CD4-positive, alpha-beta memory T cell (primary cell): ENCODE measurements around the gene NR1I2. TPM values are rescaled to one million over a fixed set of nuclear protein-coding genes. Genes with fewer than 3 reads are reported as not detected.

ENCODE experiments used
- CTCF ChIA-PET: fragments of 350-600 bp; sonication (Branson Sonifier 250); formaldehyde crosslinking; loops from one replicate; lab custom pipeline; 2021; ENCODE audit warnings: inconsistent platforms; ENCODE audit not compliant: partially characterized antibody; lab: Charles Lee
- POLR2A ChIA-PET: fragments of 350-600 bp; sonication (Branson Sonifier 250); formaldehyde crosslinking; loops from one replicate; lab custom pipeline; 2021; ENCODE audit not compliant: partially characterized antibody; lab: Charles Lee
- DNase-seq, 5 donors: peaks; one replicate each; pipeline versions ENCODE4 v3.0.0 to v3.0.0-alpha.2; 2020 to 2022; ENCODE audit warnings: mixed read lengths in 1 of 5
- H3K27ac ChIP-seq: one replicate; pipeline ENCODE4 v1.7.0; 2013; ENCODE audit warnings: low read depth, low read length
- H3K27me3 ChIP-seq: 2 replicates; pipeline ENCODE4 v1.7.0; 2013; ENCODE audit warnings: mild to moderate bottlenecking, low read length, moderate library complexity; ENCODE audit not compliant: insufficient read depth
- H3K36me3 ChIP-seq: 2 replicates; pipeline ENCODE4 v1.7.0; 2013; ENCODE audit warnings: mild to moderate bottlenecking, low read length, moderate library complexity; ENCODE audit not compliant: insufficient read depth
- H3K4me1 ChIP-seq: 2 replicates; pipeline ENCODE4 v1.7.0; 2013; ENCODE audit warnings: mild to moderate bottlenecking, low read length, moderate library complexity; ENCODE audit not compliant: insufficient read depth
- H3K4me3 ChIP-seq, 2 donors: one replicate each; pipeline ENCODE4 v1.7.0; 2013; ENCODE audit warnings: low read length in 2 of 2, mild to moderate bottlenecking in 1 of 2
- H3K9me3 ChIP-seq, 2 donors: one replicate each; pipeline ENCODE4 v1.7.0; 2013; ENCODE audit warnings: low read length in 2 of 2, control low read depth in 1 of 2; ENCODE audit not compliant: control insufficient read depth in 1 of 2
- H3K27ac Mint-ChIP-seq, 7 donors: one replicate each; pipeline ENCODE4 v1.8.0; 2020 to 2021; ENCODE audit warnings: mixed read lengths in 7 of 7, mild to moderate bottlenecking in 6 of 7, inconsistent platforms in 3 of 7, moderate library complexity in 3 of 7
- H3K27me3 Mint-ChIP-seq, 2 donors: one replicate each; pipeline ENCODE4 v1.8.0; 2020 to 2021; ENCODE audit warnings: mixed read lengths in 2 of 2
- H3K36me3 Mint-ChIP-seq, 2 donors: one replicate each; pipeline ENCODE4 v1.8.0; 2020 to 2021; ENCODE audit warnings: mixed read lengths in 2 of 2, inconsistent platforms in 1 of 2, mild to moderate bottlenecking in 1 of 2
- H3K4me1 Mint-ChIP-seq, 4 donors: one replicate each; pipeline ENCODE4 v1.8.0; 2020 to 2021; ENCODE audit warnings: mixed read lengths in 4 of 4, mild to moderate bottlenecking in 1 of 4
- H3K4me3 Mint-ChIP-seq, 8 donors: one replicate each; pipeline ENCODE4 v1.8.0; 2020 to 2021; ENCODE audit warnings: mixed read lengths in 8 of 8, mild to moderate bottlenecking in 7 of 8, moderate library complexity in 6 of 8, inconsistent platforms in 3 of 8
- H3K9me3 Mint-ChIP-seq, 8 donors: one replicate each; pipeline ENCODE4 v1.8.0; 2020 to 2021; ENCODE audit warnings: mixed read lengths in 8 of 8, mild to moderate bottlenecking in 5 of 8, inconsistent platforms in 3 of 8, moderate library complexity in 1 of 8
- intact Hi-C: fragments of 100-400 bp; cut with micrococcal nuclease; formaldehyde crosslinking; loops from one replicate; pipeline ENCODE4 v1.15.1; 2023
- polyA plus RNA-seq, 2 donors: library from polyadenylated mRNA; unstranded; fragments of 300-500 nt; fragmentation: Illumina TruSeq; gene quantifications; one replicate each; pipeline ENCODE4 v1.2.3, GENCODE V29; 2021
- total RNA-seq, 2 experiments: library from RNA; stranded (reverse); gene quantifications; one replicate each; pipeline ENCODE4 v1.2.3, GENCODE V29; 2021

Gene NR1I2
- total and polyA plus RNA-seq, 4 experiments from 2014 or later = 0.39 to 0.49 (median 0.43) TPM

GRCh38 chr3:119817583-119818363, 35.9 kb downstream of the NR1I2 start:
- no peak for DNase-seq
- H3K36me3 Mint-ChIP-seq = no peaks in the 10 kb centered on the region
- ChIA-PET POLR2A (no interaction called here), CTCF (interaction anchor here (1.5 kb wide), 1 partner anchor 329 kb away, joined by 5 read pairs; no protein-coding TSS in a partner anchor)
- Histone ChIP-seq H3K4me1 (no peaks in the 10 kb centered on the region), H3K9me3 (no peaks in the 10 kb centered on the region), H3K4me3 (no peak overlapping the region), H3K36me3 (no peaks in the 10 kb centered on the region), H3K27me3 (no peaks in the 10 kb centered on the region), H3K27ac (no peak overlapping the region)
- intact Hi-C loops = no loop called here
- H3K27me3 Mint-ChIP-seq = peaks cover 0 to 7% of the 10 kb centered on the region in 2 donors
- peak overlapping the region in 2 of 7 donors; percentile 50 to 78 for H3K27ac Mint-ChIP-seq
- H3K4me3 Mint-ChIP-seq = no peak overlapping the region
- H3K4me1 Mint-ChIP-seq = peaks cover 0 to 6% (median 4%) of the 10 kb centered on the region in 4 donors
- no peaks in the 10 kb centered on the region for H3K9me3 Mint-ChIP-seq

GRCh38 chr3:119818937-119819336, 37.0 kb downstream of the NR1I2 start:
- no peaks in the 10 kb centered on the region for H3K9me3 ChIP-seq
- H3K36me3 ChIP-seq = no peaks in the 10 kb centered on the region
- H3K4me3 ChIP-seq = no peak overlapping the region
- CTCF ChIA-PET = interaction anchor here (0.8 to 2.9 kb wide), 5 partner anchors 9 to 739 kb away, joined by 3 to 17 read pairs (median 6); no protein-coding TSS in a partner anchor
- H3K27ac ChIP-seq = no peak overlapping the region
- no peak for DNase-seq
- no peaks in the 10 kb centered on the region for H3K27me3 ChIP-seq
- Mint-ChIP-seq H3K9me3 (no peaks in the 10 kb centered on the region), H3K36me3 (no peaks in the 10 kb centered on the region), H3K4me1 (peaks cover 0 to 6% (median 4%) of the 10 kb centered on the region in 4 donors), H3K4me3 (no peak overlapping the region), H3K27ac (no peak overlapping the region), H3K27me3 (peaks cover 0 to 7% of the 10 kb centered on the region in 2 donors)
- POLR2A ChIA-PET = interaction anchor here (1.1 kb wide), 1 partner anchor 11 kb away, joined by 3 read pairs; no protein-coding TSS in a partner anchor
- intact Hi-C loops = no loop called here
- no peaks in the 10 kb centered on the region for H3K4me1 ChIP-seq

GRCh38 chr3:119819806-119820205, 37.9 kb downstream of the NR1I2 start:
- H3K36me3 ChIP-seq = no peaks in the 10 kb centered on the region
- Mint-ChIP-seq H3K4me3 (no peak overlapping the region), H3K27me3 (peaks cover 0 to 4% of the 10 kb centered on the region in 2 donors), H3K9me3 (no peaks in the 10 kb centered on the region), H3K4me1 (peaks cover 0 to 6% (median 4%) of the 10 kb centered on the region in 4 donors), H3K27ac (peak overlapping the region in 1 of 7 donors; percentile 42), H3K36me3 (peaks cover 0 to 3% of the 10 kb centered on the region in 2 donors)
- ChIA-PET POLR2A (interaction anchor here (1.1 kb wide), 1 partner anchor 10 kb away, joined by 3 read pairs; no protein-coding TSS in a partner anchor), CTCF (interaction anchor here (0.6 to 2.9 kb wide), 6 partner anchors 9 to 596 kb away, joined by 3 to 17 read pairs (median 4); no protein-coding TSS in a partner anchor)
- no peak overlapping the region for H3K4me3 ChIP-seq
- H3K27me3 ChIP-seq = no peaks in the 10 kb centered on the region
- DNase-seq = no peak
- no peaks in the 10 kb centered on the region for H3K4me1 ChIP-seq
- no peak overlapping the region for H3K27ac ChIP-seq
- intact Hi-C loops = no loop called here
- H3K9me3 ChIP-seq = no peaks in the 10 kb centered on the region

- Mint-ChIP-seq H3K9me3 (no peaks in the 10 kb centered on the region), H3K4me3 (no peak overlapping the region), H3K27ac (peak overlapping the region in 5 of 7 donors; percentile 5 to 52 (median 19)), H3K36me3 (peaks cover 6 to 14% of the 10 kb centered on the region in 2 donors), H3K27me3 (no peaks in the 10 kb centered on the region), H3K4me1 (peaks cover 0 to 11% (median 8%) of the 10 kb centered on the region in 4 donors)
- Histone ChIP-seq H3K4me1 (no peaks in the 10 kb centered on the region), H3K27ac (no peak overlapping the region), H3K9me3 (no peaks in the 10 kb centered on the region), H3K4me3 (no peak overlapping the region), H3K36me3 (peaks cover 8% of the 10 kb centered on the region), H3K27me3 (no peaks in the 10 kb centered on the region)
- POLR2A ChIA-PET = no interaction called here
- no peak for DNase-seq
- CTCF ChIA-PET = interaction anchor here (1.0 to 2.2 kb wide), 2 partner anchors 10 to 733 kb away, joined by 3 to 6 read pairs; no protein-coding TSS in a partner anchor
- intact Hi-C loops = no loop called here
Measured at GRCh38 chr3:119825820-119826219, 43.9 kb downstream of the NR1I2 start.

- no peaks in the 10 kb centered on the region for H3K27me3 ChIP-seq
- intact Hi-C loops = no loop called here
- Mint-ChIP-seq H3K27me3 (no peaks in the 10 kb centered on the region), H3K36me3 (peaks cover 6 to 14% of the 10 kb centered on the region in 2 donors), H3K4me3 (no peak overlapping the region), H3K9me3 (no peaks in the 10 kb centered on the region), H3K27ac (no peak overlapping the region), H3K4me1 (peaks cover 0 to 8% (median 7%) of the 10 kb centered on the region in 4 donors)
- no peaks in the 10 kb centered on the region for H3K4me1 ChIP-seq
- H3K36me3 ChIP-seq = peaks cover 8% of the 10 kb centered on the region
- H3K9me3 ChIP-seq = no peaks in the 10 kb centered on the region
- ChIA-PET POLR2A (no interaction called here), CTCF (interaction anchor here (0.7 to 2.2 kb wide), 2 partner anchors 11 to 159 kb away, joined by 3 to 6 read pairs; no protein-coding TSS in a partner anchor)
- no peak for DNase-seq
- H3K4me3 ChIP-seq = no peak overlapping the region
- H3K27ac ChIP-seq = no peak overlapping the region
Measured at GRCh38 chr3:119826711-119827608, 45.1 kb downstream of the NR1I2 start.

- intact Hi-C loops = no loop called here
- H3K4me3 Mint-ChIP-seq = no peak overlapping the region
- CTCF ChIA-PET = interaction anchor here (1.2 to 2.2 kb wide), 2 partner anchors 10 to 317 kb away, joined by 3 to 6 read pairs; no protein-coding TSS in a partner anchor
Measured at GRCh38 chr3:119829420-119829819, 47.5 kb downstream of the NR1I2 start.

More at GRCh38 chr3:119829420-119829819, 47.5 kb downstream of the NR1I2 start:
- POLR2A ChIA-PET = interaction anchor here (1.0 kb wide), 1 partner anchor 10 kb away, joined by 3 read pairs; no protein-coding TSS in a partner anchor
- H3K27me3 ChIP-seq = no peaks in the 10 kb centered on the region
- H3K9me3 ChIP-seq = no peaks in the 10 kb centered on the region
- H3K36me3 ChIP-seq = peaks cover 8% of the 10 kb centered on the region
- H3K36me3 Mint-ChIP-seq = peaks cover 7 to 14% of the 10 kb centered on the region in 2 donors
- DNase-seq = no peak
- H3K9me3 Mint-ChIP-seq = no peaks in the 10 kb centered on the region
- no peak overlapping the region for H3K27ac ChIP-seq
- no peak overlapping the region for H3K27ac Mint-ChIP-seq
- H3K27me3 Mint-ChIP-seq = no peaks in the 10 kb centered on the region
- H3K4me3 ChIP-seq = no peak overlapping the region
- peaks cover 0 to 10% (median 9%) of the 10 kb centered on the region in 4 donors for H3K4me1 Mint-ChIP-seq
- no peaks in the 10 kb centered on the region for H3K4me1 ChIP-seq
